ENCODE measurements around the gene ADAMTS9. TPM values are rescaled to one million over a fixed set of nuclear protein-coding genes. Genes with fewer than 3 reads are reported as not detected.

The ADAMTS9 gene
- total RNA-seq, 1 donor from 2014 or later: not detected

DNA sequence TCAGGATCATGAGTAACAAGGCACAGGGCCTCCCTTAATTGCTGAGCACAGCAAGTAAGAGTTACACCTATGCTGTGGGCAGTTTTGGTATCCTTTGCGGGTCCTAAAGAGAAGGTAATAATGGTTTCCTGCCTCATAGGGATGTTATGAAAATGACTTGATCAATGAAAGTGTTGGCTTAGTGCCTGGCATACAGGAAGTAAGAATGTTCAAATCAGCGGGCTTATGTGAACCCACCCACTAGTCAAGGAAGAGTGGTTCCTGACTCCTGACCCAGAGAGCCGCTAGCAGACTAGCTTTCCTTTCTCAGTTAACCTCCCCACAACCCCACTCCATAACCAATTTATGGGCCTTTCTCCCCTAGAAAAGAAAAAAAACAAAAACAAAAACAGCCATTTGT lies 5.2 kb upstream of the ADAMTS9 start:
- no peak for ATAC-seq (ENCODE audit: low read depth)
- POLR2A ChIA-PET: no interaction called here

DNA sequence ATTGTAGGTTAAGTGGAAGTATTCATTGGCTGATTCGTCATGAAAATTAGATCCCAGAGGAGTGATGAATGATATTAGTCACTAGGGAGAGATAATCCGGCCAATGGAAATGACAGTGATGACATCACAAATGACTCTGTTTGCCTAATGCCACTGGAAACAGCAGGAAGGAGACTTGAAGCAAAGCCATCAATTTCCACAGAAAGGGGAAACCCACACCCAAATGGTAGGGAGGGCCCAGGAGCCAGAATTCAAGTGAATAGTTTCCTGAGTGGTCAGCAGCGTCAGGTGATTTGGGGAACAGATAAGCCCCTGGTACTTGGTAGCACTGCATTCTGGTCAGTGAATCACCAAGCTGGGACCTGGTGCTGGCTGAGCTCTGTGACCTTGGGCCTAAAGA lies 3.3 kb upstream of the ADAMTS9 start:
- POLR2A ChIA-PET: no interaction called here
- intact Hi-C loops (cut with micrococcal nuclease): no loop called here
- no peaks in the 10 kb centered on the region for H3K9me3 Mint-ChIP-seq

More for the DNA sequence above, 5.2 kb upstream of the ADAMTS9 start:
- Mint-ChIP-seq H3K4me3 (no peak overlapping the region), H3K36me3 (ENCODE audit: low read depth) (no peaks in the 10 kb centered on the region), H3K9me3 (no peaks in the 10 kb centered on the region), H3K27me3 (peaks cover 8% of the 10 kb centered on the region), H3K27ac (no peak overlapping the region), H3K4me1 (peaks cover 2% of the 10 kb centered on the region)
- no peak for DNase-seq
- CTCF ChIA-PET: no interaction called here
- TF ChIP-seq, protein P1, sequence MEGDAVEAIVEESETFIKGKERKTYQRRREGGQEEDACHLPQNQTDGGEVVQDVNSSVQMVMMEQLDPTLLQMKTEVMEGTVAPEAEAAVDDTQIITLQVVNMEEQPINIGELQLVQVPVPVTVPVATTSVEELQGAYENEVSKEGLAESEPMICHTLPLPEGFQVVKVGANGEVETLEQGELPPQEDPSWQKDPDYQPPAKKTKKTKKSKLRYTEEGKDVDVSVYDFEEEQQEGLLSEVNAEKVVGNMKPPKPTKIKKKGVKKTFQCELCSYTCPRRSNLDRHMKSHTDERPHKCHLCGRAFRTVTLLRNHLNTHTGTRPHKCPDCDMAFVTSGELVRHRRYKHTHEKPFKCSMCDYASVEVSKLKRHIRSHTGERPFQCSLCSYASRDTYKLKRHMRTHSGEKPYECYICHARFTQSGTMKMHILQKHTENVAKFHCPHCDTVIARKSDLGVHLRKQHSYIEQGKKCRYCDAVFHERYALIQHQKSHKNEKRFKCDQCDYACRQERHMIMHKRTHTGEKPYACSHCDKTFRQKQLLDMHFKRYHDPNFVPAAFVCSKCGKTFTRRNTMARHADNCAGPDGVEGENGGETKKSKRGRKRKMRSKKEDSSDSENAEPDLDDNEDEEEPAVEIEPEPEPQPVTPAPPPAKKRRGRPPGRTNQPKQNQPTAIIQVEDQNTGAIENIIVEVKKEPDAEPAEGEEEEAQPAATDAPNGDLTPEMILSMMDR (IDR thresholded peaks at IDR 0.05): no peak
- intact Hi-C loops (cut with micrococcal nuclease): no loop called here

DNA sequence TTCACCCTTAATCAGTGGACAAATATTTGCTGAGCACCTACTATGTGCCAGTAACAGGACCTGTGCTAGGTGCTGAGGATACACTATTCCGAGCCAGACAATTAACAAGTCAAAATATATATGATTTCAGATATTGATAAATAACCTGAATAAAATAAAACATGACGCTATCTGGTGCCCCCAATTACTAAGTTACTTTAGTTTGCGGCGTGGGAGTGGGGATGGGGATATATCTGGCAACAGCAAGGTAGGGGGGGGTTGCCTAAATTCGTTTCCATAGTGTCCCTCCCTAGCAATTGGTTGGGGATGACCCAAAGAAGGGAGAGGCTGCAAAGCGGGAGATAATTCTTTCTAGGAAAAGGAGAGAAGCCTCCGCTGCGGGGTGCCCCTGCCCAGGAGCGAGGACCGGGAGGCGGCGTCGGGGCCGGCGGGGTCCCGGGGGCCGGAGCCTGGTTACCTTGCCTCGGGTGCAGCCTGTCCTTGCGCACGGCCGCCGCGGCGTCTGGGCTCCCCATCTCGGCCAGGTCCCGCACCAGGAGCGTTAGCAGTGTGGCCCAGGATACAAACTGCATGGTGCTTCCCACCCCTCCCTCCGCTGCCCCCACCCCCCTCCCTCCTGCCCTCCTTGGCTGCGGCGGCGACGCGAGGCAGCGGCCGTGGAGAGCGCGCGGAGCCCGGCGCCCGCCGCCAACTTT lies 567 bp downstream of the ADAMTS9 start:
- peaks cover 33% of the 10 kb centered on the region for H3K27me3 Mint-ChIP-seq
- ChIA-PET POLR2A (no interaction called here), CTCF (no interaction called here)

More for the DNA sequence above, 3.3 kb upstream of the ADAMTS9 start:
- DNase-seq: no peak
- CTCF ChIA-PET: no interaction called here
- TF ChIP-seq, protein P1 (IDR thresholded peaks at IDR 0.05): no peak
- Mint-ChIP-seq H3K36me3 (ENCODE audit: low read depth) (no peaks in the 10 kb centered on the region), H3K4me1 (peaks cover 5% of the 10 kb centered on the region), H3K4me3 (no peak overlapping the region), H3K27me3 (peaks cover 18% of the 10 kb centered on the region), H3K27ac (no peak overlapping the region)
- ATAC-seq (ENCODE audit: low read depth): no peak

DNA sequence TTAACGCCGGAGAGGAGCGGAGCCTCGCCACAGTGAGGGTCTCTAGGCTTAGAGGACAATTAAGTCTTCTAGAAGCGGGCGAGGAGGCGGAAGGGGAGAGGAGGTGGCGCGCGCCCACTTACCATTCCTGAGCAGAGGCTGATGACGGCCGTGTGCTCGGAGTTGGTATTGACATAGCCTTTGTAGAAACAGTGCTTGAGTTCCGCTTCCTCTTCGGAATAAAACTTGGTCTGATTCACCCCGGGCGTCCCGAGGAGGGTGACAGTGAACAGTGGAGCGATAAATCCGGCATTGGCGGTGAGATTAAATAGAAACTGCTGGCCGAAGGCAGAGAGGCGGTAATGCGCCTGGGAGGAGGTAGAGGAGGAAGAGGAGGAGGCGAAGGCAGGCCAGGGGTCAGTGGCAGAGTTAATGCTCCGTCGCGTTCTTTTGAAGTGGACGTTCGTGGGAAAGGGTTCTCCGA lies 1.3 kb downstream of the ADAMTS9 start:
- DNase-seq: no peak
- Mint-ChIP-seq H3K4me3 (no peak overlapping the region), H3K36me3 (ENCODE audit: low read depth) (no peaks in the 10 kb centered on the region), H3K27ac (no peak overlapping the region), H3K4me1 (peaks cover 5% of the 10 kb centered on the region), H3K27me3 (peaks cover 33% of the 10 kb centered on the region), H3K9me3 (no peaks in the 10 kb centered on the region)
- intact Hi-C loops (cut with micrococcal nuclease): no loop called here
- POLR2A ChIA-PET: no interaction called here
- ATAC-seq (ENCODE audit: low read depth): no peak
- CTCF ChIA-PET: no interaction called here
- TF ChIP-seq, protein P1 (IDR thresholded peaks at IDR 0.05): no peak

More for the DNA sequence above, 567 bp downstream of the ADAMTS9 start:
- Mint-ChIP-seq H3K4me3 (no peak overlapping the region), H3K27ac (no peak overlapping the region), H3K36me3 (ENCODE audit: low read depth) (no peaks in the 10 kb centered on the region), H3K9me3 (no peaks in the 10 kb centered on the region), H3K4me1 (peaks cover 5% of the 10 kb centered on the region)
- TF ChIP-seq, protein P1 (IDR thresholded peaks at IDR 0.05): no peak
- intact Hi-C loops (cut with micrococcal nuclease): no loop called here
- ATAC-seq (ENCODE audit: low read depth) (no peak), DNase-seq (no peak)

DNA sequence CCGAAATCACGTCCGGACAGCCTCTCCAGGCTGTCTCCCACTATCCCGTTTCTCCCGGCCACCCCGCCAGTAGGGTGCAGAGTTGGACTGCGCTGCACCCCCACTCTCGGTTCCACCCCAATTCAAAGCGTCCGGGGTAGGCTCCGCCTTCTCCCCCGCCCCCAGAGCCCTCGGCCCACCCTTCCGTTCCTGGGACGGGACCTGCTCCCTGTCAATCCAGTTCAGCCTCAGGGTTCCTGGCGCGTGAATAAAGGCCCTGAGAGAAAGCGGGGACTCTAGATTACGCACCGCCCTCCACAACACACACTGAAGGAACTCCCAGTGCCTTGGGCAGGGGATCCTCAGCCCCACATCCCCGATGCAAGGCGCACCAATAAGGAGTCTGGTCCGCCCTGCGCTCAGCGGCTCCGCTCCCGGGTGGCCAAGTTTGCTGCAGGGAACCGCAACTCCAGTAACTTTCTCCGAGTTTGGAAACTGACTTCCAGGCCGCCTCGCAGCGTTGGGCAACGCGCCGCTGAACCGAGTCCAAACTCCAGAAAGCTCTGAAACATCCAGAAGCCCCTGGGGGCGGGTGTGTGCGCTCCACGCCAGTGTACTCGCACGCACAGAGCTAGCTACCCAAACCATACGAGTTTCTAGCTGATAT lies 1.9 kb downstream of the ADAMTS9 start:
- no peak for DNase-seq
- Mint-ChIP-seq H3K36me3 (ENCODE audit: low read depth) (no peaks in the 10 kb centered on the region), H3K27me3 (peaks cover 33% of the 10 kb centered on the region), H3K4me1 (peaks cover 5% of the 10 kb centered on the region), H3K27ac (no peak overlapping the region), H3K9me3 (no peaks in the 10 kb centered on the region), H3K4me3 (no peak overlapping the region)
- CTCF ChIA-PET: no interaction called here
- POLR2A ChIA-PET: no interaction called here
- intact Hi-C loops (cut with micrococcal nuclease): no loop called here
- no peak for ATAC-seq (ENCODE audit: low read depth)
- TF ChIP-seq, protein P1 (IDR thresholded peaks at IDR 0.05): no peak
